HL-60 (cell line): ENCODE data around the gene TBC1D22B.

Source experiments
- GABPA ChIP-seq: IDR thresholded peaks from 2 replicates; pipeline ENCODE4 v1.6.1; 2012; ENCODE audit warnings: low read depth
- TF ChIP-seq, protein P1 (sequence below): IDR thresholded peaks from 2 replicates; pipeline ENCODE4 v1.6.1; 2012; ENCODE audit warnings: low read depth; ENCODE audit not compliant: insufficient replicate concordance
- TF ChIP-seq, protein P2 (sequence below): IDR thresholded peaks from one replicate; pipeline ENCODE4 v1.5.1; 2011; ENCODE audit warnings: low read length, control low read depth, inconsistent platforms; ENCODE audit not compliant: insufficient read depth

DNA sequence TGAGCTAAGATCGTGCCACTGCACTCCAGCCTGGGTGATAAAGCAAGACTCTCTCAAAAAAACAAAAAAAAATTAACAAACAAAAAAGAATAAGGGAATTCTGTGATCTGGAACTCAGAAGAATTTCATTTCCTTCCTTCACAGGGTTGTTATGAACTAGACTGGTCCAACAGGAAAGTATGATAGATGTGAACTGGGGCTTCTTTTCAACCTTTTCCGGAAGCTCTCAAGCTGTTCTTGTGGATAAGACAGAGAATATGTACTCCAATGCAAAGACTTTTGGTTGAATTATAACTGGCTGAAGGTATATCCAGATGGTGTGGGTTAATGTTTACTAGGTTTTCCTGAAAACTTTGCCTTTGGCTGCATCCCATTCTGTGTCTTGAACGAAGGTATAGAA, 101.5 kb downstream of the TBC1D22B start:
- TF ChIP-seq, protein P1, sequence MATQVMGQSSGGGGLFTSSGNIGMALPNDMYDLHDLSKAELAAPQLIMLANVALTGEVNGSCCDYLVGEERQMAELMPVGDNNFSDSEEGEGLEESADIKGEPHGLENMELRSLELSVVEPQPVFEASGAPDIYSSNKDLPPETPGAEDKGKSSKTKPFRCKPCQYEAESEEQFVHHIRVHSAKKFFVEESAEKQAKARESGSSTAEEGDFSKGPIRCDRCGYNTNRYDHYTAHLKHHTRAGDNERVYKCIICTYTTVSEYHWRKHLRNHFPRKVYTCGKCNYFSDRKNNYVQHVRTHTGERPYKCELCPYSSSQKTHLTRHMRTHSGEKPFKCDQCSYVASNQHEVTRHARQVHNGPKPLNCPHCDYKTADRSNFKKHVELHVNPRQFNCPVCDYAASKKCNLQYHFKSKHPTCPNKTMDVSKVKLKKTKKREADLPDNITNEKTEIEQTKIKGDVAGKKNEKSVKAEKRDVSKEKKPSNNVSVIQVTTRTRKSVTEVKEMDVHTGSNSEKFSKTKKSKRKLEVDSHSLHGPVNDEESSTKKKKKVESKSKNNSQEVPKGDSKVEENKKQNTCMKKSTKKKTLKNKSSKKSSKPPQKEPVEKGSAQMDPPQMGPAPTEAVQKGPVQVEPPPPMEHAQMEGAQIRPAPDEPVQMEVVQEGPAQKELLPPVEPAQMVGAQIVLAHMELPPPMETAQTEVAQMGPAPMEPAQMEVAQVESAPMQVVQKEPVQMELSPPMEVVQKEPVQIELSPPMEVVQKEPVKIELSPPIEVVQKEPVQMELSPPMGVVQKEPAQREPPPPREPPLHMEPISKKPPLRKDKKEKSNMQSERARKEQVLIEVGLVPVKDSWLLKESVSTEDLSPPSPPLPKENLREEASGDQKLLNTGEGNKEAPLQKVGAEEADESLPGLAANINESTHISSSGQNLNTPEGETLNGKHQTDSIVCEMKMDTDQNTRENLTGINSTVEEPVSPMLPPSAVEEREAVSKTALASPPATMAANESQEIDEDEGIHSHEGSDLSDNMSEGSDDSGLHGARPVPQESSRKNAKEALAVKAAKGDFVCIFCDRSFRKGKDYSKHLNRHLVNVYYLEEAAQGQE = no peak
- TF ChIP-seq, protein P2, sequence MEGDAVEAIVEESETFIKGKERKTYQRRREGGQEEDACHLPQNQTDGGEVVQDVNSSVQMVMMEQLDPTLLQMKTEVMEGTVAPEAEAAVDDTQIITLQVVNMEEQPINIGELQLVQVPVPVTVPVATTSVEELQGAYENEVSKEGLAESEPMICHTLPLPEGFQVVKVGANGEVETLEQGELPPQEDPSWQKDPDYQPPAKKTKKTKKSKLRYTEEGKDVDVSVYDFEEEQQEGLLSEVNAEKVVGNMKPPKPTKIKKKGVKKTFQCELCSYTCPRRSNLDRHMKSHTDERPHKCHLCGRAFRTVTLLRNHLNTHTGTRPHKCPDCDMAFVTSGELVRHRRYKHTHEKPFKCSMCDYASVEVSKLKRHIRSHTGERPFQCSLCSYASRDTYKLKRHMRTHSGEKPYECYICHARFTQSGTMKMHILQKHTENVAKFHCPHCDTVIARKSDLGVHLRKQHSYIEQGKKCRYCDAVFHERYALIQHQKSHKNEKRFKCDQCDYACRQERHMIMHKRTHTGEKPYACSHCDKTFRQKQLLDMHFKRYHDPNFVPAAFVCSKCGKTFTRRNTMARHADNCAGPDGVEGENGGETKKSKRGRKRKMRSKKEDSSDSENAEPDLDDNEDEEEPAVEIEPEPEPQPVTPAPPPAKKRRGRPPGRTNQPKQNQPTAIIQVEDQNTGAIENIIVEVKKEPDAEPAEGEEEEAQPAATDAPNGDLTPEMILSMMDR = no peak
- TF ChIP-seq GABPA = no peak
